ENCODE results near the gene UBA3. TPM values are rescaled to one million over a fixed set of nuclear protein-coding genes. Genes with fewer than 3 reads are reported as not detected.

The UBA3 gene
- total RNA-seq, 2 donors from 2014 or later, result 74.6 to 76.6 TPM

GRCh38 chr3:69079269-69080159 is 651 bp downstream of the UBA3 start:
- no peaks in the 10 kb centered on the region for H3K4me1 ChIP-seq (ENCODE audit: control insufficient read depth, insufficient read depth, low read length)
- WGBS, 2 experiments (ENCODE audit: insufficient coverage in 1 of 2, insufficient read length in 1 of 2), result 10% methylated on average over 2 to 27 of the region's 29 CpGs
- peak overlapping the region; percentile 3 for H3K27ac ChIP-seq (ENCODE audit: low read depth, low read length)
- H3K36me3 Mint-ChIP-seq (ENCODE audit: low read depth), result peaks cover 10% of the 10 kb centered on the region
- H3K9me3 ChIP-seq (ENCODE audit: control insufficient read depth, low read length), result no peaks in the 10 kb centered on the region
- TF ChIP-seq CTCF (conservative IDR thresholded peaks at IDR 0.05), result no peak
- DNase-seq, result peak; percentile 68
- H3K9me3 Mint-ChIP-seq, result no peaks in the 10 kb centered on the region
- H3K36me3 ChIP-seq (ENCODE audit: control insufficient read depth, insufficient read depth, low read length), result peaks cover 8% of the 10 kb centered on the region
- H3K4me1 Mint-ChIP-seq, result peaks cover 28% of the 10 kb centered on the region
- H3K4me3 ChIP-seq (ENCODE audit: low read length), result peak overlapping the region; percentile 95
- peak overlapping the region; percentile 85 for H3K27ac Mint-ChIP-seq
- H3K9ac ChIP-seq (ENCODE audit: extremely low read depth, low read length, poor library complexity, severe bottlenecking), result peak overlapping the region; percentile 75
- no peaks in the 10 kb centered on the region for H3K27me3 ChIP-seq (ENCODE audit: control insufficient read depth, insufficient read depth, low read length, poor library complexity, severe bottlenecking)
- peak overlapping the region; percentile 79 for H3K4me3 Mint-ChIP-seq
- no peaks in the 10 kb centered on the region for H3K27me3 Mint-ChIP-seq (ENCODE audit: insufficient read depth)

DNA sequence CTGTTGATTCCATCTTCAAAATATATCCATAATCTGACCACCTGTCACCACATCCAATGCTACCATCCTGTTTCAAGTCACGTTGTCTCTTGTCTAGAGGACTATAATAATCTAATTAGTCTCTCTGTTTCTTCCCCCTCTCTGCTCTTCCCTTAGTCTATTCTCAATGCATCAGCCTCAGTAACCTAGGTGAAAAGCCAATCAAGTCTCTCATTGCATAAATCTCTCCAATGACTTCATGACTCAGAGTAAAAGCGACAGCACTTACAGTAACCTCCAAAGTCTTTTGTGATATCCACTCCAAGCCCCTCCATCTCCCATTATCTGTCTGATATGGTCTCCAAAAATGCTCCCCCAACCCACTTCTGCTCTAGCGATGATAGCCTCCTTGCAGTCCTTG is 7.2 kb downstream of the UBA3 start:
- H3K4me1 Mint-ChIP-seq, result peaks cover 2% of the 10 kb centered on the region
- H3K27ac Mint-ChIP-seq, result no peak overlapping the region
- WGBS, 2 experiments (ENCODE audit: insufficient coverage in 1 of 2, insufficient read length in 1 of 2), result 92 to 95% methylated on average over 2 to 3 of the region's 3 CpGs

GRCh38 chr3:69066121-69066520 is 14.0 kb downstream of the UBA3 start:
- no peak overlapping the region for H3K4me3 Mint-ChIP-seq

More for the DNA sequence above, 7.2 kb downstream of the UBA3 start:
- Mint-ChIP-seq H3K9me3 (no peaks in the 10 kb centered on the region), H3K27me3 (ENCODE audit: insufficient read depth) (no peaks in the 10 kb centered on the region), H3K36me3 (ENCODE audit: low read depth) (peaks cover 32% of the 10 kb centered on the region), H3K4me3 (no peak overlapping the region)
- Histone ChIP-seq H3K9me3 (ENCODE audit: control insufficient read depth, low read length) (no peaks in the 10 kb centered on the region), H3K4me3 (ENCODE audit: low read length) (no peak overlapping the region), H3K27ac (ENCODE audit: low read depth, low read length) (no peak overlapping the region), H3K27me3 (ENCODE audit: control insufficient read depth, insufficient read depth, low read length, poor library complexity, severe bottlenecking) (no peaks in the 10 kb centered on the region), H3K36me3 (ENCODE audit: control insufficient read depth, insufficient read depth, low read length) (peaks cover 49% of the 10 kb centered on the region), H3K9ac (ENCODE audit: extremely low read depth, low read length, poor library complexity, severe bottlenecking) (no peak overlapping the region), H3K4me1 (ENCODE audit: control insufficient read depth, insufficient read depth, low read length) (no peaks in the 10 kb centered on the region)
- no peak for TF ChIP-seq CTCF (conservative IDR thresholded peaks at IDR 0.05)
- no peak for DNase-seq

More at GRCh38 chr3:69066121-69066520, 14.0 kb downstream of the UBA3 start:
- Histone ChIP-seq H3K27ac (ENCODE audit: low read depth, low read length) (no peak overlapping the region), H3K9me3 (ENCODE audit: control insufficient read depth, low read length) (peaks cover 5% of the 10 kb centered on the region), H3K4me1 (ENCODE audit: control insufficient read depth, insufficient read depth, low read length) (no peaks in the 10 kb centered on the region), H3K27me3 (ENCODE audit: control insufficient read depth, insufficient read depth, low read length, poor library complexity, severe bottlenecking) (no peaks in the 10 kb centered on the region), H3K9ac (ENCODE audit: extremely low read depth, low read length, poor library complexity, severe bottlenecking) (no peak overlapping the region), H3K36me3 (ENCODE audit: control insufficient read depth, insufficient read depth, low read length) (peaks cover 56% of the 10 kb centered on the region), H3K4me3 (ENCODE audit: low read length) (no peak overlapping the region)
- Mint-ChIP-seq H3K36me3 (ENCODE audit: low read depth) (peaks cover 34% of the 10 kb centered on the region), H3K9me3 (no peaks in the 10 kb centered on the region), H3K4me1 (no peaks in the 10 kb centered on the region), H3K27ac (no peak overlapping the region), H3K27me3 (ENCODE audit: insufficient read depth) (no peaks in the 10 kb centered on the region)
- DNase-seq, result no peak
- WGBS, 2 experiments (ENCODE audit: insufficient coverage in 1 of 2, insufficient read length in 1 of 2), result 68% methylated on average over 4 of the region's 4 CpGs; no CpG with 5 or more reads in 1 of the 2 experiments
- TF ChIP-seq CTCF (conservative IDR thresholded peaks at IDR 0.05), result no peak

Measured in endodermal cell (in vitro differentiated cells).